ENCODE measurements around the gene JUND.

GRCh38 chr19:18239303-18239702 is 42.1 kb downstream of the JUND start:
- TF ChIP-seq CTCF (IDR thresholded peaks at IDR 0.05): no peak
- no peak for TF ChIP-seq POLR2A (IDR thresholded peaks at IDR 0.05)
